K562 (cell line): ENCODE data around the gene HJV.

Source experiments
- CBX5 ChIP-seq: IDR thresholded peaks from 2 replicates; pipeline ENCODE4 v1.6.1; 2014; ENCODE audit warnings: low read depth, borderline replicate concordance
- CREM ChIP-seq: IDR thresholded peaks from 2 replicates; pipeline ENCODE4 v1.6.1; 2014; ENCODE audit warnings: antibody characterized with exemption, low read depth
- EP300 ChIP-seq: IDR thresholded peaks from 2 replicates; pipeline ENCODE4 v1.6.1; 2012; ENCODE audit warnings: low read length, improper control_type of control experiment
- GTF2F1 ChIP-seq: IDR thresholded peaks from 2 replicates; pipeline ENCODE4 v1.6.1; 2011; ENCODE audit warnings: low read depth, low read length, improper control_type of control experiment
- MLLT1 ChIP-seq, 2 experiments: fragments of 450-650 bp; IDR thresholded peaks; 2 replicates each; pipeline ENCODE4 v1.6.1; 2016
- ZNF121 ChIP-seq: sonication (generic); formaldehyde crosslinking; conservative IDR thresholded peaks from 2 replicates; pipeline ENCODE4 v1.8.0; 2022; ENCODE audit warnings: missing genetic modification reagents
- ZNF280A ChIP-seq: fragments of 450-650 bp; IDR thresholded peaks from 2 replicates; pipeline ENCODE4 v1.6.1; 2018; ENCODE audit warnings: mild to moderate bottlenecking, low read depth; ENCODE audit not compliant: partially characterized antibody

- TF ChIP-seq ZNF121 (CRISPR knock-in tag) (no peak), CBX5 (no peak), CREM (no peak), GTF2F1 (no peak), MLLT1 (IDR thresholded peaks at IDR 0.05) (no peak), ZNF280A (no peak), EP300 (no peak)
Observed at GRCh38 chr1:145983206-145983675, 38.3 kb downstream of the HJV start.
